Immature natural killer cell (primary cell): ENCODE measurements around the gene TCL1A. TPM values are rescaled to one million over a fixed set of nuclear protein-coding genes. Genes with fewer than 3 reads are reported as not detected.
A peak's percentile ranks its signal among the peaks of the same experiment; 100 is the strongest.

Experiments used
- DNase-seq, 3 donors: peaks; one replicate each; pipeline ENCODE4 v3.0.0; 2022; ENCODE audit warnings: mixed read lengths in 1 of 3
- H3K27ac Mint-ChIP-seq, 6 donors: one replicate each; pipeline ENCODE4 v1.8.0; 2020; ENCODE audit warnings: mixed read lengths in 6 of 6, mild to moderate bottlenecking in 5 of 6, inconsistent platforms in 4 of 6, moderate library complexity in 3 of 6
- H3K27me3 Mint-ChIP-seq, 3 donors: one replicate each; pipeline ENCODE4 v1.8.0; 2020 to 2021; ENCODE audit warnings: low read depth in 3 of 3, mild to moderate bottlenecking in 3 of 3, mixed read lengths in 3 of 3, moderate library complexity in 3 of 3, inconsistent platforms in 1 of 3
- H3K36me3 Mint-ChIP-seq, 3 donors: one replicate each; pipeline ENCODE4 v1.8.0; 2020; ENCODE audit warnings: mixed read lengths in 3 of 3, inconsistent platforms in 2 of 3, mild to moderate bottlenecking in 2 of 3
- H3K4me1 Mint-ChIP-seq, 2 donors: one replicate each; pipeline ENCODE4 v1.8.0; 2020; ENCODE audit warnings: inconsistent platforms in 2 of 2, mild to moderate bottlenecking in 2 of 2, mixed read lengths in 2 of 2, moderate library complexity in 1 of 2
- H3K4me3 Mint-ChIP-seq, 5 donors: one replicate each; pipeline ENCODE4 v1.8.0; 2020; ENCODE audit warnings: mild to moderate bottlenecking in 5 of 5, mixed read lengths in 5 of 5, inconsistent platforms in 3 of 5, moderate library complexity in 3 of 5
- H3K9me3 Mint-ChIP-seq, 6 donors: one replicate each; pipeline ENCODE4 v1.8.0; 2020; ENCODE audit warnings: mild to moderate bottlenecking in 6 of 6, mixed read lengths in 6 of 6, inconsistent platforms in 4 of 6, moderate library complexity in 3 of 6
- polyA plus RNA-seq, 3 donors: library from polyadenylated mRNA; unstranded; fragments of 300-500 nt; fragmentation: Illumina TruSeq; gene quantifications; one replicate each; pipeline ENCODE4 v1.2.3, GENCODE V29; 2021

TCL1A gene
- polyA plus RNA-seq, 3 donors from 2014 or later = 1.2 to 3.2 (median 1.6) TPM

DNA sequence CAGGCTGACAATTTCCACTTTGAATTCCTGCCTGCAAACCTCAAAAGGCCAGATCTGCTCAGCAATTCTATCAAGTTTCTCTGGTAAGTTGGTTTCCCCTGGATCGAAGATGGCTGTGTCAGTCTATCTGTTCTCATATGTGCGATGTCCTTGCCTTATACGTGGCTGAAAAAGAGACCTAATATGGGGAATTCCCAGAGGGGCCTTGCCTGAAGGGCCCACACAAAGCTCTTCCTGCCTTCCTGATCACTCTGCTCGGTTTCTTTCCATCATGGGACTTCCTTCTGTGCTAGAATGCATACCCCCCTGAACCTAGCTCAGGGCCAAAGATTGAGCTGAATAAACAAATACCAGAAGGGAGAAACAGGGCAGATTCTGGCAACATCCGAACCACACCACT, 14.5 kb downstream of the TCL1A start:
- no peak overlapping the region for H3K27ac Mint-ChIP-seq
- peaks cover 0 to 4% (median 0%) of the 10 kb centered on the region in 6 donors for H3K9me3 Mint-ChIP-seq
- no peaks in the 10 kb centered on the region for H3K4me1 Mint-ChIP-seq
- peaks cover 4 to 11% (median 5%) of the 10 kb centered on the region in 3 donors for H3K27me3 Mint-ChIP-seq
- no peaks in the 10 kb centered on the region for H3K36me3 Mint-ChIP-seq
- no peak for DNase-seq
- H3K4me3 Mint-ChIP-seq = no peak overlapping the region

GRCh38 chr14:95698287-95698686, 15.6 kb downstream of the TCL1A start:
- no peak for DNase-seq
- H3K9me3 Mint-ChIP-seq = peaks cover 0 to 2% (median 0%) of the 10 kb centered on the region in 6 donors
- H3K27me3 Mint-ChIP-seq = peaks cover 4 to 13% (median 5%) of the 10 kb centered on the region in 3 donors
- H3K36me3 Mint-ChIP-seq = no peaks in the 10 kb centered on the region
- no peak overlapping the region for H3K27ac Mint-ChIP-seq
- H3K4me3 Mint-ChIP-seq = no peak overlapping the region
- H3K4me1 Mint-ChIP-seq = no peaks in the 10 kb centered on the region

- H3K27me3 Mint-ChIP-seq = peaks cover 4 to 11% (median 5%) of the 10 kb centered on the region in 3 donors
- no peak for DNase-seq
- H3K9me3 Mint-ChIP-seq = no peaks in the 10 kb centered on the region
- no peak overlapping the region for H3K27ac Mint-ChIP-seq
- no peaks in the 10 kb centered on the region for H3K36me3 Mint-ChIP-seq
- H3K4me1 Mint-ChIP-seq = no peaks in the 10 kb centered on the region
- H3K4me3 Mint-ChIP-seq = no peak overlapping the region
Observed at GRCh38 chr14:95697764-95698163, 16.2 kb downstream of the TCL1A start.

- no peaks in the 10 kb centered on the region for H3K9me3 Mint-ChIP-seq
- H3K4me3 Mint-ChIP-seq = no peak overlapping the region
- no peaks in the 10 kb centered on the region for H3K36me3 Mint-ChIP-seq
- peaks cover 4 to 8% (median 7%) of the 10 kb centered on the region in 3 donors for H3K27me3 Mint-ChIP-seq
- no peaks in the 10 kb centered on the region for H3K4me1 Mint-ChIP-seq
- no peak overlapping the region for H3K27ac Mint-ChIP-seq
- DNase-seq = no peak
Observed at GRCh38 chr14:95696741-95697140, 17.2 kb downstream of the TCL1A start.

- no peaks in the 10 kb centered on the region for H3K36me3 Mint-ChIP-seq
- H3K27ac Mint-ChIP-seq = no peak overlapping the region
- no peak for DNase-seq
- no peaks in the 10 kb centered on the region for H3K9me3 Mint-ChIP-seq
- no peaks in the 10 kb centered on the region for H3K4me1 Mint-ChIP-seq
- peaks cover 4 to 8% (median 8%) of the 10 kb centered on the region in 3 donors for H3K27me3 Mint-ChIP-seq
- no peak overlapping the region for H3K4me3 Mint-ChIP-seq
Observed at GRCh38 chr14:95695913-95696312, 18.0 kb downstream of the TCL1A start.

DNA sequence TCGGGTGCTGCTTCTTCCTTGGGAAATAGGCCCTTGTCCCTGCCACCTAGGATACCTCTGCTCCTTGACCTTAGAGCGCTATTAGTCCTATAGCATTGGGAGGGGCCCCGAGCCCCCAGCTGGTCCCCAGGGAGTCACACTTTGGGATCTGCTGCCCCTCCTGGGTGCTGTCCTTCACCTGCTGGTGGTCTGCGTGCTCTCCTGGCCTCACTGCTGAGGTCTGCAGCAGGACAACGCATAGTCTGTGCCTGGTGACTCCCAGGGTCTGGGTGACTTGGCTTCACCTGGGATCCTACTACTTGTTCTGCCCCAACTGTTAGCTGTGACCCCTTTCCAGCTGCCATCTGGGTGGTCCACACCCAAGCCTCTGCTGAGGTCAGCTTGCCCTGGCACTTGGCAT, 18.9 kb downstream of the TCL1A start:
- no peaks in the 10 kb centered on the region for H3K36me3 Mint-ChIP-seq
- DNase-seq = no peak
- no peaks in the 10 kb centered on the region for H3K4me1 Mint-ChIP-seq
- no peaks in the 10 kb centered on the region for H3K9me3 Mint-ChIP-seq
- no peak overlapping the region for H3K4me3 Mint-ChIP-seq
- peaks cover 4 to 9% (median 5%) of the 10 kb centered on the region in 3 donors for H3K27me3 Mint-ChIP-seq
- H3K27ac Mint-ChIP-seq = no peak overlapping the region

GRCh38 chr14:95692109-95692508, 21.8 kb downstream of the TCL1A start:
- no peak for DNase-seq
- Mint-ChIP-seq H3K36me3 (no peaks in the 10 kb centered on the region), H3K4me3 (no peak overlapping the region), H3K9me3 (no peaks in the 10 kb centered on the region), H3K27ac (no peak overlapping the region), H3K4me1 (no peaks in the 10 kb centered on the region), H3K27me3 (peaks cover 0 to 6% (median 2%) of the 10 kb centered on the region in 3 donors)

DNA sequence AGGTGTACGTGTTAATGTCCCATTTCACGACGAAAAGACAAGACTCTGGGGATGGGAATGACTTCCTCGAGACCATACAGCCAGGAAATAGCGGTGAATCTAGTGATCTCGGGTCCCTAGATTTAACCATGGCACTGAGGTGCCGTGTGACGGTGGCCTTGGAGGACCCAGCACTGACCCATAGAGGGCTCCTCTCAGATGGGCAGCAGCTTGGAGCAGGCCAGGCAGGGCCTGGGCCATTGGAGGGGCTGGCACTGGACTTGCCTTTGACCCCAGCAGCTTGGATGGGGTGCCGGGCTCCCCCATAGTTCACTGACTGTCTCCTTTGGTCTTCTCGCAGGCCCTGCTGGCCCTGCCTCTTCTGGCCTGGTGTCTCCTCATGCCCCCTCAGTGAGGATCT, 22.3 kb downstream of the TCL1A start:
- Mint-ChIP-seq H3K36me3 (no peaks in the 10 kb centered on the region), H3K27me3 (peaks cover 0 to 6% (median 2%) of the 10 kb centered on the region in 3 donors), H3K9me3 (no peaks in the 10 kb centered on the region), H3K4me3 (no peak overlapping the region), H3K4me1 (no peaks in the 10 kb centered on the region), H3K27ac (no peak overlapping the region)
- DNase-seq = no peak

GRCh38 chr14:95690815-95691214, 23.1 kb downstream of the TCL1A start:
- H3K4me3 Mint-ChIP-seq = no peak overlapping the region
- DNase-seq = no peak
- no peaks in the 10 kb centered on the region for H3K36me3 Mint-ChIP-seq
- no peak overlapping the region for H3K27ac Mint-ChIP-seq
- H3K9me3 Mint-ChIP-seq = no peaks in the 10 kb centered on the region
- peaks cover under 1 to 6% (median 2%) of the 10 kb centered on the region in 3 donors for H3K27me3 Mint-ChIP-seq
- H3K4me1 Mint-ChIP-seq = no peaks in the 10 kb centered on the region

DNA sequence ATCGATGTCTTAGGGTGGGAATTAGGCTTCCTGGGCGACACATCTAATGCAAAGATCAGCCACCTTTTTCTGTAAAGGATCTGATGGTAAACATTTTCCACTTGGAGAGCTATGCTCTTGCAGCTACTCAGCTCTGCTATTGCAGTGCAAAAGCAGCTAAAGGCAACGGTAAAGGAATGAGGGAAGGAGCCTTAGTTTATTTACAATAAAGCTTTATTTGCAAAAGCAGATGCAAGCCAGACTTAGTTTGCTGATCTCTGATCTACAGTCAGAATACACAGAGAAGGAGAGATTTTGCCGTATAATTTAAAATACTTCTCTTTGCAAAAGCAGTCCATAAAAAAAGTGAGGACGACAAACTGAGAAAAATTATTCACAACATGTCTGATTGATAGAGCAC, 24.5 kb downstream of the TCL1A start:
- Mint-ChIP-seq H3K9me3 (no peaks in the 10 kb centered on the region), H3K27ac (no peak overlapping the region), H3K27me3 (peaks cover 1 to 6% (median 2%) of the 10 kb centered on the region in 3 donors), H3K4me3 (no peak overlapping the region), H3K4me1 (no peaks in the 10 kb centered on the region), H3K36me3 (no peaks in the 10 kb centered on the region)
- DNase-seq = no peak

DNA sequence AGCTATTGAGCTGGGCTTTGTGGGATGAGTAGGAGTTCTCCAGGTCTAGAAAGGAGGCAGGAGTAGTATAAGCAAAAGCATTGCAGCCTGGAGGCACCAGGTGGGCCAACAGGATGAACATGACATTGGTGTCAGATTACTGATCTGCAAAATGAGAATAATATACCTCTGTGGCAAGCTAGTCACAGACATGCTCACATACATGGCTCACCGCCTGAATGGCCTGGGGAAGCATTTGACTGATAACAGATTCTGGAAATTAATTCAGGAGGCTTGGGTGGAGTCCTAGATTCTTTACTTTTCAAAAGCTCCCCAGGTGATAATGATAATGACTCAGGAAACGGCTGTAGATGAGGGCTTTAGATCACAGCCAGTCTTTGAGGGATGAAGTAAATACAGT, 27.0 kb downstream of the TCL1A start:
- no peak for DNase-seq
- no peaks in the 10 kb centered on the region for H3K4me1 Mint-ChIP-seq
- no peaks in the 10 kb centered on the region for H3K36me3 Mint-ChIP-seq
- no peak overlapping the region for H3K27ac Mint-ChIP-seq
- H3K27me3 Mint-ChIP-seq = peaks cover 1 to 7% (median 3%) of the 10 kb centered on the region in 3 donors
- H3K9me3 Mint-ChIP-seq = no peaks in the 10 kb centered on the region
- no peak overlapping the region for H3K4me3 Mint-ChIP-seq

DNA sequence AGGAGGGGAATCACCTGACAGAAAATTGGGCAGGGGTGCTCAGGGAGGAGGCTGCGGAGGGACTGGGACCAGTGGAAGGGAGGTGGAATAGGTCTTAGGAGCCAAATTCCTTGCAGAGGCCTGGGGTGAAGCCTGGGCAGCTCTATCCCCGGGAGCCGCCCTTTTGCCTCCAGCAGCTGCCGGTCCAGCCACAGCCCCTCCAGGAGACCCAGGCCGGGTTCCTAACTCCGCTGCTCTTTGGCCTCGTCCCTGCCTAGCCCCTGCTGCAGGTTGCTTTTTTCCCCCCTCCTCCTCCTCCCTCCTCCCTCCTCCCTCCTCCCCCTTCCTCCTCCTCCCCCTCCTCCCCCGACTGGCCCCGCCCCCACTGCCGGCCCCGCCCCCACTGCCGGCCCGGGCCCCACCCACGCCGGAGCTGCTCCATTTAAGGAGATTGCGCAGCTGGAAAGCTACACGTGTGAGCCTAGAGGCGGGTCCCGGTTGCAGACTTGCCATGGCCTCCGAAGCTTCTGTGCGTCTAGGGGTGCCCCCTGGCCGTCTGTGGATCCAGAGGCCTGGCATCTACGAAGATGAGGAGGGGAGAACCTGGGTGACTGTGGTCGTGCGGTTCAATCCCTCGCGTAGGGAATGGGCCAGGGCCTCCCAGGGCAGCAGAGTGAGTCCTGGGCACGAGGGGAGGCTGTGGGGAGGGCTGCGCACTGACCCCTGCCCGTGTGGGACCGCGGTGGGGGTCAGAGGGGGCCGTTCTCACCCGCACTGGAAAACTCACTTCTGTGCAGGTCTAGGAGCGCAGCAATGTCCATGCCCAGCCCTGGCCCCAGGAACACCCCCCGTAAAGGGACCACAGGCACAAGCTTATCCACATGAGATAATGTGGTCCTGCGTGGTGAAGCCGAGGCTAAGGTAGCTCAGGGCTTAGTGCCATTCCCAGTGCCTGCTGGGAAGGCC, 27.7 kb downstream of the TCL1A start, which contains the start of gene TCL1B:
TCL1B (plus strand) TSS at position 449 of the 945 bp plus-strand sequence; CDS start at position 491, 42 bp downstream.
- no peak within 1 kb of the TSS for H3K27ac Mint-ChIP-seq
- H3K4me3 Mint-ChIP-seq = no peak within 1 kb of the TSS
- H3K9me3 Mint-ChIP-seq = no peaks in the 10 kb centered on the region
- peaks cover 1 to 5% (median 3%) of the 10 kb centered on the region in 3 donors for H3K27me3 Mint-ChIP-seq
- H3K4me1 Mint-ChIP-seq = no peaks in the 10 kb centered on the region
- no peak for DNase-seq
- H3K36me3 Mint-ChIP-seq = no peaks in the 10 kb centered on the region

- Mint-ChIP-seq H3K4me3 (no peak overlapping the region), H3K9me3 (no peaks in the 10 kb centered on the region), H3K36me3 (no peaks in the 10 kb centered on the region), H3K4me1 (no peaks in the 10 kb centered on the region), H3K27me3 (peaks cover 1 to 7% (median 4%) of the 10 kb centered on the region in 3 donors), H3K27ac (no peak overlapping the region)
- peak in 2 of 3 donors; percentile 7 to 13 for DNase-seq
Observed at GRCh38 chr14:95683793-95684192, 30.1 kb downstream of the TCL1A start.

DNA sequence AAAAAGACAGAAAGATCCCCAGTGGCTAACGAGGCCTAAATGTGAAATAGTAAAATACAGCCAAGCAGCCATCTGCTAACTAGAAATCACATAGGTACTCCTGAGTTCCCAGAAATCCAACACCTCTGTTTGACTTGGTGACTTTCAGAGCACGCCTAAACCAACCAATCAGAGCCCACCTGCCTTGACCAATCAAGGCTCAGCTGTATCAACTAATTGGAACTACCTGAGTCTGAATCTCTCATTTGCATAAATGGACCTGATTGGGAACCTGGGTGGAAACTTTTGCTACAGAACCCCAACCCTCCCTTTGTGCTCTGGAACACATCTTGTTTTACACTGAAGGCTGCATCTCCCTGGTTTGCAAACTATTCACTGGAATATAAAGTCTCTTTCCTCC, 32.8 kb downstream of the TCL1A start:
- Mint-ChIP-seq H3K4me1 (no peaks in the 10 kb centered on the region), H3K4me3 (no peak overlapping the region), H3K27me3 (peaks cover 1 to 9% (median 4%) of the 10 kb centered on the region in 3 donors), H3K9me3 (no peaks in the 10 kb centered on the region), H3K27ac (no peak overlapping the region), H3K36me3 (no peaks in the 10 kb centered on the region)
- DNase-seq = no peak
